ENCODE data around the gene CLP1. TPM values are rescaled to one million over a fixed set of nuclear protein-coding genes. Genes with fewer than 3 reads are reported as not detected.
"Not testable (repeated sequence)": the region's sequence is repeated elsewhere in the genome, so short reads cannot be mapped to it uniquely, and the experiment has no call there.

CLP1 gene
- total RNA-seq, 1 experiment from 2014 or later, result 33.9 TPM

GRCh38 chr11:57652662-57653061 lies 4.9 kb upstream of the CLP1 start:
- no peak for DNase-seq (ENCODE audit: low spot score)
- in situ Hi-C loops (cut with HindIII; ENCODE audit: low sequenced_read_pairs), result no loop called here

- in situ Hi-C loops (cut with HindIII; ENCODE audit: low sequenced_read_pairs), result no loop called here
Measured at GRCh38 chr11:57653163-57653562, 4.4 kb upstream of the CLP1 start.

GRCh38 chr11:57656885-57657193 lies 723 bp upstream of the CLP1 start:
- DNase-seq (ENCODE audit: low spot score), result no peak
- in situ Hi-C loops (cut with HindIII; ENCODE audit: low sequenced_read_pairs), result no loop called here

More at GRCh38 chr11:57653163-57653562, 4.4 kb upstream of the CLP1 start:
- DNase-seq (ENCODE audit: low spot score), result no peak

- DNase-seq (ENCODE audit: low spot score), result no peak
- in situ Hi-C loops (cut with HindIII; ENCODE audit: low sequenced_read_pairs), result no loop called here
Measured at GRCh38 chr11:57658023-57658361, 430 bp downstream of the CLP1 start.

DNA sequence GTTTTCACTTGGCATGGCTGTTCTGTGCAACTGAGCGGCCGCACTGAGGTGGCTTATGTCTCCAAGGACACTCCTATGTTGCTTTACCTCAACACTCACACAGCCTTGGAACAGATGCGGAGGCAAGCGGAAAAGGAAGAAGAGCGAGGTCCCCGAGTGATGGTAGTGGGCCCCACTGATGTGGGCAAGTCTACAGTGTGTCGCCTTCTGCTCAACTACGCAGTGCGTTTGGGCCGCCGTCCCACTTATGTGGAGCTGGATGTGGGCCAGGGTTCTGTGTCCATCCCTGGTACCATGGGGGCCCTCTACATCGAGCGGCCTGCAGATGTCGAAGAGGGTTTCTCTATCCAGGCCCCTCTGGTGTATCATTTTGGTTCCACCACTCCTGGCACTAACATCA lies 2.1 kb downstream of the CLP1 start:
- in situ Hi-C loops (cut with HindIII; ENCODE audit: low sequenced_read_pairs), result no loop called here
- DNase-seq (ENCODE audit: low spot score), result no peak

- in situ Hi-C loops (cut with HindIII; ENCODE audit: low sequenced_read_pairs), result no loop called here
- no peak for DNase-seq (ENCODE audit: low spot score)
Measured at GRCh38 chr11:57662893-57663292, 5.3 kb downstream of the CLP1 start.

DNA sequence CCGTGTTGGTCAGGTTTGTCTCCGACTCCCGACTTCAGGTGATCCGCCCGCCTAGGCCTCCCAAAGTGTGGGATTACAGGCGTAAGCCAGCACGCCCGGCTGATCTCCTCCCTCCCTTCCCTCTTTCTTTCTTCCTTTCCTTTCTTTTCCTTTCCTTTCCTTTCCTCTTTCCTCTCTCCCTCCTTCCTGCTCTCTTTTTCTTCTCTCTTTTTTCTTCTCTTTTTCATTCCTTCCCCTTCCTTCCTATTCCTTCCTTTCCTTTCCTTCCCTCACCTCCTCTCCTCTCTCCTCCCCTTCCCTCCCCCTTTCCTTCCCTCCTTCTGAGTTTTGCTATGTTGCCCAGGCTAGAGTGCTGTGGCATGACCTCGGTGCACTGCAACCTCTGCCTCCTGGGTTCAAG lies 6.4 kb downstream of the CLP1 start:
- in situ Hi-C loops (cut with HindIII; ENCODE audit: low sequenced_read_pairs), result no loop called here
- no peak for DNase-seq (ENCODE audit: low spot score)

DNA sequence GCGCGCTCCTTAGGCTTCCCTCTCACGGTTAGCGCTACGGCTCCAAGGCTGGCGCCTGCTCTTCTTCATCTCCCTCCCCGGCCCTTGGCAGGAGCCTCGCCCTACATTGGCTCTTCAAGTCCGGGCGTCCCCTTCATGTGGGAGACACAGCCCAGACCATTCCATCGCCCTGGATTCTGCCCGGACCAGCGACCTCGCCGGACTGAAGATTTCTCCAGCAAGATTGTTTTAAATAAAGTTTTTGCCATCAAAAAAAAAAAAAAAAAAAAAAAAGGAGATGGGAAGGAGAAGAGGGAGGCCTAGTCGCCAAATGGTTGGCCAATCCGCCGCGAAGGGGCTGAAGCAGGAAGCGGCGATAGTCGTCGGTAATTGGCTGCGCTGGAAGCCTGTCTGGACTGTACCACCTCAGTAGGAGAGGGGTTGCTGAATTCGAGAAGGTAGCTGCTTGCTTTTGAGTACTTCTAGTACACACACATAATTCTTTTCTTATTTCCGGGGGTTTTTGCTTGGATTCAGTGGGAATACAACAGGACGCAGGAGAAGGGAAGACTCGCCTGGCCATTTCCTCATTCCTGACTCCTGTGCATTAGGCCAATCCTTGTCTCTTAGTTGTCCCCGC lies 9.7 kb downstream of the CLP1 start:
- in situ Hi-C loops (cut with HindIII; ENCODE audit: low sequenced_read_pairs), result no loop called here
- peak; percentile 99 for DNase-seq (ENCODE audit: low spot score)

- peak; percentile 99 for DNase-seq (ENCODE audit: low spot score)
- in situ Hi-C loops (cut with HindIII; ENCODE audit: low sequenced_read_pairs), result no loop called here
Measured at GRCh38 chr11:57667736-57668433, 10.3 kb downstream of the CLP1 start, which contains the start of gene ZDHHC5. TSS of gene ZDHHC5 (plus strand) at chr11:57668114. CDS start at chr11:57673091, 4,977 bp downstream.

DNA sequence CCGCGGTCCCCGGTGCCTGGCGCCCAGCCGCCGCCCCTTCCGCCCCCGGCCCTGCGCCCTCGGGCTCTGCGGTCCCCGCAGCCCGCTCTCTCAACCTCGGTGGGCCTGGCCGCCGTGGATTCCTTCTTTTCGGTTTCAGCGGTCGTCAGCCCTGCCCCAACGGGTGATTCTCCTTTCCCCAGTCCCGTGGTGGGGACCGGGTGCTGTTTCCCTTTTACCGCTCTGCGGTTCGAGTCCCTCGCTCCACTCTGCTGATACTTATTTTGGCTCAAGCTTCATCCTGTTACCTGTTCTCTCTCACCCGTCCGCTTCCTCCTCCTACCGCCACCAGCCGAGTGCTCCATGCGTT lies 10.8 kb downstream of the CLP1 start:
- DNase-seq (ENCODE audit: low spot score), result peak; percentile 16
- in situ Hi-C loops (cut with HindIII; ENCODE audit: low sequenced_read_pairs), result no loop called here

GRCh38 chr11:57674251-57674650 lies 16.7 kb downstream of the CLP1 start:
- no peak for DNase-seq (ENCODE audit: low spot score)
- in situ Hi-C loops (cut with HindIII; ENCODE audit: low sequenced_read_pairs), result no loop called here

DNA sequence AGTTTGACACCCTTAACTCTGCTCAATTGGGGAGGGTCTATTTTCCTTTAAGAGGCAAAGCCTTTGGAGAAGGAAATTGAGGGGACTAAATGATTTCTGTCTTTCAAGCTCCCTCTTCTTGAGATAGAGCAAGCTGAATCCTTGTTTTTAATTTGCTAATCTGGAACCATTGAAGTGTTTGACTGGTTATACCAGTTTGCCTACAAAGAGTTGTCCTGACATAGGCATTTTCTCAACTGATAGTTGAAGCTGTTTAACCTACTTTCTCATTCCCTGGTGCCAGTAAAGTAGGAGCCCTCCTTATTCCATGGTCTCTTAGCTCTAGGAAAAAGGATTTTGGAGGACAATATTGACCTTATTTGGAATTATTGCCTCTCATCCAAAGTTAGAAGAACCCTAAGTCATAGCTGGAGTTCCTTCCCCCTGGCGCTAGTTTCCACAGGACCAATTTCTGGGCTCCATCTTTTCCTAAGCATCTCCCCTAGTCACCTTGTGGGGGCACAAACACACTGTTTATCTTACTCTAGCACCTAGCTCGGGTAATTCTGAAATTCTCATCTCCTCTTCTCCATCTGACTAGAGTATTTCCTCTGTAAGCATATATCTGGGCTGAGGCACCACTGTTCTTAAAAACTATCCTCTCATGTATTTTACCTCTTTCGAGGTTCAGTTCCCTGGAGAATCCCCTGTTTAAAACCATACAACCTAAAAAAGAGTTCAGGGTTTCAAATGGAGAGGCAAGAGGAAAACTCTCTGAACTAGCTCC lies 17.8 kb downstream of the CLP1 start:
- DNase-seq (ENCODE audit: low spot score), result no peak
- in situ Hi-C loops (cut with HindIII; ENCODE audit: low sequenced_read_pairs), result no loop called here

DNA sequence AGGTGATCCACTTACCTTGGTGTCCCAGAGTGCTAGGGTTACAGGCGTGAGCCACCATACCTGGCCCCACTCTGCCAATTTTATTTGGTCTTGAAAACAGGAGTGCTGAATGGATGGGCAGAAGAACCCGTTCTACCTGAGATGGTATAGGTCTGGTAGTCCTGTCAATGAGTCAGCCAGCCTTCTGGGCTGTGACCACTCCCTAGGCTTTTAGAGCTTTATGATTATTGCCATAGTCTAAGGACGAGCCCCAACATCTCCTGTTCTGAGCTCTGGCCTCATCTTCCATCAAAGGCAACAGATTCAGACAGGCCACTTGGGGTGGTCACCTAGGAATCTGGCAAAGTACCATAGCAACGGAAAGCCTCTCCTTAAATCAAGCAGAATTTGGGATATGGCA lies 21.8 kb downstream of the CLP1 start:
- in situ Hi-C loops (cut with HindIII; ENCODE audit: low sequenced_read_pairs), result no loop called here
- DNase-seq (ENCODE audit: low spot score), result no peak

- no peak for DNase-seq (ENCODE audit: low spot score)
- in situ Hi-C loops (cut with HindIII; ENCODE audit: low sequenced_read_pairs), result no loop called here
Measured at GRCh38 chr11:57680552-57680874, 23.0 kb downstream of the CLP1 start.

DNA sequence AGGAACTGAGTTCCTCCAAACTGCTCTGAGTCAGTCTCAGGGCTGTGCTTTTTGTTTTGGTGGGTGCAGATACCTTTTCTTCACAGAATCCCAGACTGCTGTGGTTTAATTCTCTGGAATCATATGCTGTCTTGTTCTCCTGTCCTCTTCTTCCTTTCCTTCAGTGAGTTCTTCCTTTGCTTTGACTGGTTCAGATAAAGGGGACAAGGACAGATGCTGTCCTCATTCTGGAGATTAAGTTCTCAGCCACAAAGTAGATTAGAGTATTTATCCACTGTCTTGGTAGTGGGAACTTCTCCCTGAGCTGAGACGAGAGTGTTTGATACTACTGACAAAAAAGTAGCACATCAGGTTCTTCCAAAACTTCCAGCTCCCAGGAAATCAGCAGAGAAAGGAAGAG lies 23.6 kb downstream of the CLP1 start:
- DNase-seq (ENCODE audit: low spot score), result no peak
- in situ Hi-C loops (cut with HindIII; ENCODE audit: low sequenced_read_pairs), result no loop called here

DNA sequence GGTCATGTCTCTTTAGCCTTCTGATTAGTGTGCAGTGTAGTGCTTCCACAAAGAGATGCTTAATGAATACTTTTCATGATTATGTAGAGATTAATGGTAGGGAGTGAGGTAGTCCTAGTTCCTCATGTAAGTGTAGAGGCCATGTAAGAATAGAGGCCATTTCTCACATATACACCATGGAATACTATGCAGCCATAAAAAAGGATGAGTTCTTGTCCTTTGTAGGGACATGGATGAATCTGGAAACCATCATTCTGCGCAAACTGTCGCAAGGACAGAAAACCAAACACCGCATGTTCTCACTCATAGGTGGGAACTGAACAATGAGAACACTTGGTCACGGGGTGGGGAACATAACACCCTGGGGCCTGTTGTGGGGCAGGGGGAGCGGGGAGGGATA lies 32.9 kb downstream of the CLP1 start:
- in situ Hi-C loops (cut with HindIII; ENCODE audit: low sequenced_read_pairs); DNase-seq (ENCODE audit: low spot score): not testable (repeated sequence)

- in situ Hi-C loops (cut with HindIII; ENCODE audit: low sequenced_read_pairs), result no loop called here
- peak; percentile 34 for DNase-seq (ENCODE audit: low spot score)
Measured at GRCh38 chr11:57698843-57699365, 41.3 kb downstream of the CLP1 start.

- in situ Hi-C loops (cut with HindIII; ENCODE audit: low sequenced_read_pairs), result no loop called here
- no peak for DNase-seq (ENCODE audit: low spot score)
Measured at GRCh38 chr11:57699813-57700212, 42.3 kb downstream of the CLP1 start.

DNA sequence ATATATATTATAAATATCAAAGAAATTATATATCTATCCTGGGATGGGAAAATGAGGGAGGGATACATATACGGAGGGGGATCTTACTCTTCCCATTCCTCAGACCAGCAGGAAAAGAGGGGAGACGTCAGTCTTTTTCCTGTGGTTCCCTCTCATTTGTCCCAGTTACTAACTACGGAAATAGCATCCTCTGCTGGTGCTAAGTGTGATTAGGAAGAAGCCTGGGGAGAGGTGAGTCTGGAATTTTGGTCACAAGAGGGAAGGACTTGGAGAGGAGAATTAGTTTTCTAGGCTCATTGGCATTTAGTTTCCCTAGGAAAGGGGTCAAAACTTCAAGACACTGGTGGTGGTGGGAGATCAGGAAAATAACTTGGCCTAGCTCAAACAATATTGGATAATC lies 42.9 kb downstream of the CLP1 start:
- in situ Hi-C loops (cut with HindIII; ENCODE audit: low sequenced_read_pairs), result no loop called here
- no peak for DNase-seq (ENCODE audit: low spot score)

DNA sequence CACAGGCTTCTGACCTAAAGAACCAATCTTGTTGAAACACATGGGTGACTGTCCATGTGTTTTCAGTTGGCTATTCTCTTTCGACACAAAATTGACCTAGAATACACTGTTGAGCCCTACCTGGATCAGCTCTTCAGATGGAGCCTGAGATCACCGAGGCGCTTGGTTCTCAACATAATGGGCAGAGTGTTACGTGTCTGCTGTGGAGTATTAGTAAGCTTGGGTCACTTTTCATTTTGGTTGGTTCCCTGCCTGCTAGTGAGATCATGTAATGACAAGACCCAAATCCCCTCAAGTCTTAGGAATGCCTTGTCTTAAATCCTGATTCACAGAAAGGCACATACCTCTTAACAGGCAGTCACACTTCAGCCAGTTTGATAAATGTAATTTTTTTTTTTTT lies 45.8 kb downstream of the CLP1 start:
- DNase-seq (ENCODE audit: low spot score), result no peak
- in situ Hi-C loops (cut with HindIII; ENCODE audit: low sequenced_read_pairs), result no loop called here

GRCh38 chr11:57704932-57705331 lies 47.4 kb downstream of the CLP1 start:
- DNase-seq (ENCODE audit: low spot score), result no peak
- in situ Hi-C loops (cut with HindIII; ENCODE audit: low sequenced_read_pairs), result no loop called here

All from G401 (cell line).